GM21360 (cell line): ENCODE data around the gene CHI3L1.

Source experiments
- ATAC-seq: cut with Tn5 transposase; IDR thresholded peaks from one replicate; pipeline ENCODE4 v1.9.1; 2021; ENCODE audit warnings: mild to moderate bottlenecking, moderate library complexity; ENCODE audit not compliant: unreplicated experiment

CHI3L1 gene

DNA sequence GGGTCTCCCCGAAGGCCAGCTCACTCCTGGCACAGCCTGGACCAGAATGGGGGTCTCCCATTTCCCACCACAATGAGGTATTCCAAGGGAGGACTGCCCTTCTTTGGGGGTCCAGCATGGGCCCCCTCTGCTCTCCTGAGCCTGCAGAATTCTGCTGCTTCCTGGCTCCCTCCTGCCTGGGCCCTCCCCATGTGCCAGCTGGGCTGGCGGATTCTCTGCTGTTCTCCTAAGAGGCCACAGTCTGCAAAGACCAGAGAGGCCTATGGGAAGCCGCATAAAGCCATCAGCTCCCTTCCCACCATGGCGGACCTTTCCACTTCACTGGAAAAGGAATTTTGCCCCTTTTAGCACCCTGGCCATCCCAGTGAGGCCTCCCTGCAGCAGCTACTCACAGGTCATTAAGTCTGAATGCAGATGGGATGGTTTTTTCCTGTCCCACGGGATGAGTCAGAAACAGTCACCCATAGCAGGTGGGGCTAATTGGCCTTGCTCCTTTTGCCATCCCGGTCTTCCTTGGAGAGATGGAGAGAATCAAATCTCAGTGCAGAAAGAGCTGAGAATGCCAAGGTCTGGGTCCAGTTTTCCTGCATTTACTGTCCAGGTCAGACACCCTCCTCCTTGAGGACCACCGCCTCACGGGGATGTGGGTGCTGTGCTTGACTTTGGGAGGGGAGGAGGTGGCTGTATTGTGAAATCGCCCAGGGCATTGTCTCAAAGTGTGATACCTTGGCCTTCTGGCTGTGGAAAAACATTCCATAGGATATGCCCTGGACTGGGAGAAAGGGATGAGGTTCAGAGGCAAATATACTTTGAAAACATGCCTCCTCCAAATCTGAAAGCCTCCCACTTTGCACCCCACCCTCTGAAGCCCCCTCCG, 34.1 kb downstream of the CHI3L1 start:
- ATAC-seq = no peak

DNA sequence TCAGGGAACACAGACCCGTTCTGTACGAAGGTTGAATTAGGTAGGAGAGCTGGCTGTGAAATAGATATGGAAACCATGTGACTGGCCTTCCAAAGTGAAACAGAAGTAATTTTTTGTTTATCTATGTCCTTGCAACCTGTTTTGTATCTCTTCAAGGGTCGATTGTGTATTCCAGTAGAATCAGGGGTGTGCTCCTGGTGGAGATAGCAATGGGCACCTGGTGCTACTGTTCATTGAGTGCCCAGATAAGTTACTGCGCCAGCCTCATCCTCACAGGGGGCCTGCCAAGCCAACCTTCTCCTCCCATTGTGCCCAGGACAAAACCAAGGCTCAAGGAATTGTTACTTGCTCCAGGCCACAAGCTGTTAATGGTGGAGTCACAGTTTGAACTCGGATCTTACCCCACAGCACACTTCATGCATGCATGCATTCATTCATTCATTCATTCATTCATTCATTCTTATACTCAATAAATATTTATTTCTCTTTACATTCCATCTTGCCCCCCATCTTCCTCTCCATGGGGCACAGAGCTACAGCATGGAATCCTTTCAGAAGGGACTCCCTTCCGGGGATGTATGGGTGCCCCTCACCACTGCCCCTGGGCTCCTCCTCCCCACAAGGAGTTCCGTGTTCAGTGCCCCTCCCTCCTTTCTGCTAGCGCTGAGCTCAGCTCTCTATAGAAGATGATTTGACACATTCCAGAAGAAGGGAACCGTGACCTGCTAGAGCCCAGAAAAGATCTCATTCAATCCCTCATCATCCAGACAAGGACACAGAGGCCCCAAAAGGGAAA, 34.9 kb downstream of the CHI3L1 start:
- ATAC-seq = no peak

DNA sequence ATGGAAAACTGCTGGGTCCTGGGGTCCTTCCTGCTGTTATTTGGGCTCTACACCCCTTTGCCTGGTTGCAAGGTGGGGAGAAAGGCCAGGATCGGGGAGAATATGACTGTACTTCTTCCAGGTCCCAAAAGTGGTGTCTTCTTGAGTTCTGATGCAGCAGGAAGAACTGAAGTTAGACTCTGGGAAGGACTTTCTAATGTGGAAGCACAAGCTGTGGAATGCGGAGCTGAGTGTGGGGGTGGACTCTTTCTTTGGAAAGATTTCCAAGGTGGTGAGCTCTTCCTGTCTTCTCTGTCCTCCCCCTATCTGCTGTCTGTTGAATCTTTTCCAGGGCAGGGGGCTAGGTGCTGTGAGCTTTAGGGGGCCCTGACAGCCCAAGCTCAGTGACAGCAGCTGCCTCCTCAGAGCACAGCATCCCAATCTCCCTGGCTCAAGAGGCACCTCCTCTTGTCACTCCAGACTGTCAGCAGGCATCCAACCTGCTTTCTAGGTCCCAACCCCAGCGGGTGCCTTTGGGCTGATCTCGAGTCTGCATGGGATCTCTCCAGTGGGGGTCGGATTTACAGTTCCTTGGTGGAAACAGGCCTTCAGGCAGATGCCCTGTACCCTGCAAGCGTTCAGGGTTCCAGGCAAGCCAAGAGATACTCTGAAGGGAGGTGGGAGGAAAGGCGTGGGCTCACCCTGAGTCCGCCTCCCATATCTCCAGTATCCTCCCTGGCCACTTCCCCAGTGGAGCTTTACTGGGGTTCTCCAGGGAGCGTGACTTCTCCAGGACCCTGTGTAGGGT, 35.8 kb downstream of the CHI3L1 start:
- ATAC-seq = no peak

GRCh38 chr1:203149188-203149840, 37.2 kb downstream of the CHI3L1 start:
- no peak for ATAC-seq

DNA sequence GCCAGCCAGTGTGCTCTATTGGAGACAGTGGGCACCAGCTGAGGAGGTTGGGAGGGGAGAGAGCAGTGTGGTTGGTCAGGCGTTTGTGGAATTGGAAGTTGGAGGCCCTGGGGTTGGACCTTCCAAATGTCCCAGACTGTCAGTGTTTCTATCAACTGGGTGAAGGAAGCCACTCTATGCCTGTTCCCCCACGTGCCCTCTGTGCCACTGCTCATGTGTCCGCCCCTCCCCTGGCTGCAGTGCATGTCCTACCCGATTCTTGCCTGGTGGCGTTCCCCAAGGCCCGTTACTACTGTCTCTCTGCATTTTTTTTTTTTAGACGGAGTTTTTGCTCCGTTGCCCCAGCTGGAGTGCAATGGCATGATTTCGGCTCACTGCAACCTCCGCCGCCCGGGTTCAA, 37.9 kb downstream of the CHI3L1 start:
- no peak for ATAC-seq

DNA sequence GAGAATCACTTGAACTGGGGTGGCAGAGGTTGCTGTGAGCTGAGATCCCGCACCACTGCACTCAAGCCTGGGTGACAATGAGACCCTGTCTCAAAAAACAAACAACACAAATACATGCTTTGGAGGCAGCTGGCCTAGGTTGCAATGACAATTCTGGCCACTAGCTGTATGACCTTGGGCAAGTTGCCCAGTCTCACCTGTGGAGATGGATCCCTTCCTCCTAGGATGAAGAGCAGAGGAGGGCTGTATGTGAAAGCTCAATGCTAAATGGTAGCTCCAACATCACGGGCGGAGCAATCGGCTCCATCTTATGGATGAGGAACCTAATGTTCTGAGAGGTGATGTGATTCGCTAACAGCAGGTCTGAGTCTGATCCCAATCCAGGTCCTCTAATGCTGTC, 38.4 kb downstream of the CHI3L1 start:
- ATAC-seq = no peak

GRCh38 chr1:203147376-203147775, 39.1 kb downstream of the CHI3L1 start:
- no peak for ATAC-seq

DNA sequence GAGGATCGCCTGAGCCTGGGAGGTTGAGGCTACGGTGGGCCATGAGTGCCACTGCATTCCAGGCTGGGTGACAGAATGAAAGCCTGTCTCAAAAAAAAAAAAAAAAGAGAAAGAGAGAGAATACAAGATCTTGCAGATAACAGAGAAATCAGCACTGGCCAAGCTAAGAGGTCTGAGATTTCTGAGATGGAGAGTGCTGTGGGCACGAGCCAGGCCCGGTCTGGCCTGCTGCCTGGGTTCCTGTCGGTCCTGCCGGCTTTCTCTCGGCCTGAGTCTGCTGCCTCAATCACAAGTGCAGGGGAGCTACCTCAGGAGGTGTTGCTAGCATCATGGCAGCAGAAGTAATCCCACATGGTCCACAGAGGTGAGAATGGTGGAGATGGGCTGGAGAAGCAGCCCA, 40.0 kb downstream of the CHI3L1 start:
- no peak for ATAC-seq

GRCh38 chr1:203146042-203146369, 40.5 kb downstream of the CHI3L1 start:
- no peak for ATAC-seq

DNA sequence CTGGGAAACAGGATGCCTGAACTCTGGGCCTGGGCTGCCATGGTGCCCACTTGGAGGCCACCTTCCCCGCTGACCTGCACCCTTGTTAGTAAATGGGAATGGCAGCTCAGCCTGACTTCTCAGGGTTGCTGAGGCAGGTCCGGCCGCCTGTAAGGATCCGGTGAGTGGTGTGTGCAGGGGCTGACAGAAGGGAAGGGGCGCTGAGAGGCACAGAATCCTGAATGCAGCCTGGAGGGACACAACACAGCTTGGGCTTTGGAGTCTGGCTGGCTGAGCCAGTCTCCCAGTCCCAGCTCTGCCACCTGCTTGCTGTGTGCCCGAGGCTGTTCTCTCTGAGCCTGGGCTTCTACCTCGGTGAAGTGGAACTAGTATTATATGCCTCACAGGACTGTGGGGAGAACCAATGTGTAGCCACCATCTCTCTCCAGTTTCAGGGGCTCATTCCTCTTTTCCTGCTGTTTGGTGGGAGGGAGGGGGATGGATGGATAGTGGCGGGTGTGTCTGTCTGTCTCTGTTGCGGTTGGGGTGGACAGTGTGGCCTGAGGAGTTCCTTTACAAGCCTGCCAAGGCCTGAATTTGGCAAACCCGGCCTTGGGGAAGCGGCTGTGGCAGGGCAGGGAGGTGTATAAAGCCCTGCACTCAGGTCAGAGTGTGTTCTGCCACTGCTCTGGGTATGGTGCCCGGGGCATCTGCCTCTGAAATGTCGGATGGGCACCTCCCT, 41.0 kb downstream of the CHI3L1 start:
- no peak for ATAC-seq

- no peak for ATAC-seq
These were observed 41.8 kb downstream of the CHI3L1 start for GRCh38 chr1:203144661-203145060.

GRCh38 chr1:203143641-203144040, 42.9 kb downstream of the CHI3L1 start:
- no peak for ATAC-seq

- ATAC-seq = no peak
These were observed 43.7 kb downstream of the CHI3L1 start for GRCh38 chr1:203142684-203143408.

GRCh38 chr1:203142124-203142523, 44.4 kb downstream of the CHI3L1 start:
- no peak for ATAC-seq

GRCh38 chr1:203140743-203141520, 45.6 kb downstream of the CHI3L1 start:
- no peak for ATAC-seq

- ATAC-seq = no peak
These were observed 46.5 kb downstream of the CHI3L1 start for GRCh38 chr1:203139976-203140475.

- ATAC-seq = no peak
These were observed 48.4 kb downstream of the CHI3L1 start for GRCh38 chr1:203138066-203138465.

DNA sequence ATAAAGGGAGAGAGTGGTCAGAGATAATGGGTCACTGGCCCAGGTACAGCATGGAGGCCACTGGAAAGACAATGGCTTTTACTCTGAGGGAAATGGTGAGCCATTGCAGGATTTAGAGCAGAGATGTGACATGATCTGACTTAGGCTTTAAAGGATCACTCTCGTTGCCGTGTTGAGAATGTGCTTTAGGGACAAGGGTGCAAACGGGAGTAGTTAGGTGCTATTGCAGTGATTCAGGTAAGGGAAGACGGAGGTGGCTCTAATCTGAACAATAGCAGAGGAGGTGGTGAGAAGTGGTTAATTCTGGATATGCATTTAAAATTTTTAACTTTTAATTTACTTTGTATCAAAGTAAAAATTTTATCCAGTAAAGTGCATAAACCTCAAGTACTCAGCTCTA, 49.2 kb downstream of the CHI3L1 start:
- ATAC-seq = no peak
